ENCODE results near the gene YPEL2.

DNA sequence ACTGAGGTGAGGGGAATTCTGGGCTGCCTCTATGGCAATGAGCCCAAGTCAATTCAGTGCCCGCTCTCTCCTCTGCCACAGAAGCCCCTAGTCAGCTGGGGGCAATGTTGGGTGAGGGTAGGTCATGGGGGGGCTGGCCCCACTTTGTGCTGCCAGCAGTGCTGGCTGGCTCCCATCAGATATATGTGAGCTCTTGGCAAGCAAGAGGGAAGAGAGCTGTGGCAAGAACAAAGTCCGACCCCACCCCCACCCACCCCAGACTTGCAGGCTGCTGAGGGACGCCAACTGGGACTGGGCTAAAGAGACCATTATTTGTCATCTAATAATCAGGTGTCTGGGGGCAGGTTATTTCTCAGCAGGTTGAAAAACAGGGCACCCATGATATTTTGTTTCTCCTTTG, 89.4 kb downstream of the YPEL2 start:
- no peak for TF ChIP-seq CTCF (optimal IDR thresholded peaks at IDR 0.05 in 1 of 3, IDR thresholded peaks at IDR 0.05 in 1 of 3, conservative IDR thresholded peaks at IDR 0.05 in 1 of 3; ENCODE audit: extremely low read depth in 1 of 3, insufficient read depth in 2 of 3, low read length in 3 of 3)
- TF ChIP-seq EZH2 (IDR thresholded peaks at IDR 0.05; ENCODE audit: low read length): no peak

Measured in keratinocyte (primary cell).